Transverse colon (tissue), 4 donors: ENCODE measurements around the gene ATP6V1B1. TPM values are rescaled to one million over a fixed set of nuclear protein-coding genes. Genes with fewer than 3 reads are reported as not detected.

Experiments used
- DNase-seq: peaks from one replicate; pipeline ENCODE4 v3.0.0-alpha.2; 2019
- H3K27ac ChIP-seq, 4 donors: fragments of 200-600 bp; sonication (generic); 2 replicates each; pipeline ENCODE4 v1.5.1; 2016 to 2018; ENCODE audit warnings: inconsistent platforms in 4 of 4
- H3K27me3 ChIP-seq: fragments of 200-600 bp; sonication (generic); 2 replicates; pipeline ENCODE4 v1.5.1; 2017; ENCODE audit warnings: inconsistent platforms
- H3K36me3 ChIP-seq, 4 donors: fragments of 200-600 bp; sonication (generic); 2 replicates each; pipeline ENCODE4 v1.5.1; 2017 to 2019; ENCODE audit warnings: inconsistent platforms in 4 of 4
- H3K4me1 ChIP-seq, 4 donors: fragments of 200-600 bp; sonication (generic); 2 replicates each; pipeline ENCODE4 v1.5.1; 2017 to 2020; ENCODE audit warnings: inconsistent platforms in 4 of 4
- H3K4me3 ChIP-seq, 4 donors: fragments of 200-600 bp; sonication (generic); 1 replicate in 1 of 4; 2 replicates in 3 of 4; pipeline versions ENCODE4 v1.5.1 to v1.6.1; 2017 to 2019; ENCODE audit warnings: inconsistent platforms in 4 of 4
- H3K9me3 ChIP-seq, 2 donors: fragments of 200-600 bp; sonication (generic); 2 replicates each; pipeline ENCODE4 v1.5.1; 2017 to 2019; ENCODE audit warnings: inconsistent platforms in 2 of 2
- CTCF ChIP-seq, 5 experiments: fragments of 200-600 bp in 3 of 5; fragments of 450-650 bp in 2 of 5; sonication (generic) in 3 of 5; IDR thresholded peaks; 1 replicate in 2 of 5; 2 replicates in 3 of 5; pipeline ENCODE4 v1.5.1; 2016 to 2017; ENCODE audit warnings: antibody characterized with exemption in 5 of 5, inconsistent platforms in 3 of 5, mild to moderate bottlenecking in 2 of 5, moderate library complexity in 1 of 5
- EP300 ChIP-seq: sonication (generic); formaldehyde crosslinking; IDR thresholded peaks from one replicate; pipeline ENCODE4 v1.6.1; 2017; ENCODE audit warnings: antibody characterized with exemption, low read depth
- POLR2A ChIP-seq: fragments of 450-650 bp; IDR thresholded peaks from one replicate; pipeline ENCODE4 v1.6.1; 2016; ENCODE audit warnings: antibody characterized with exemption, mild to moderate bottlenecking, moderate library complexity
- POLR2AphosphoS5 ChIP-seq, 3 donors: sonication (generic); formaldehyde crosslinking; IDR thresholded peaks; one replicate each; pipeline ENCODE4 v1.6.1; 2016; ENCODE audit warnings: antibody characterized with exemption in 3 of 3
- WGBS, 2 donors: methylation state at CpG; one replicate each; pipeline ENCODE4 v1.1.5; 2018; ENCODE audit warnings: low coverage in 1 of 2; 5-methylcytosine and 5-hydroxymethylcytosine counted together
- in situ Hi-C, 4 donors: fragments of 200-750 bp; cut with MboI; loops; one replicate each; pipeline versions ENCODE4 v1.15.0 to v1.15.1; 2017; ENCODE audit warnings: low sequenced_read_pairs in 3 of 4, low pct_ligation_motif_present in 1 of 4, low pct_unique_long_range_greater_than_20kb in 1 of 4
- intact Hi-C: fragments of 100-400 bp; cut with DNase I; formaldehyde crosslinking; loops from one replicate; pipeline ENCODE4 v1.15.1; 2023; ENCODE audit warnings: low total_unique reads
- total RNA-seq, 4 donors: library from RNA; depleted of rRNA; stranded (reverse); fragments of >200 nt; gene quantifications; one replicate each; pipeline ENCODE4 v1.1.0, GENCODE V29; 2016

Gene ATP6V1B1
- total RNA-seq, 4 donors from 2014 or later: not detected

- H3K36me3 ChIP-seq: no peaks in the 10 kb centered on the region
- H3K4me3 ChIP-seq: no peak overlapping the region
- H3K9me3 ChIP-seq: no peaks in the 10 kb centered on the region
- H3K27me3 ChIP-seq: peaks cover 27% of the 10 kb centered on the region
- in situ Hi-C loops: loop anchor here (10.0 to 25.0 kb wide), 3 partner anchors 72 to 635 kb away; partner anchors contain the start of gene FAM136A (in 3 of the 4)
- peaks cover 0 to 7% (median 2%) of the 10 kb centered on the region in 4 donors for H3K4me1 ChIP-seq
- peak; percentile 56 for DNase-seq
- 32% methylated on average over 8 of the region's 8 CpGs; no CpG with 5 or more reads in 1 of the 2 donors for WGBS, 2 donors
- TF ChIP-seq EP300 (no peak), CTCF (IDR thresholded peaks at IDR 0.05) (peak; percentile 55 to 72 (median 69)), POLR2A (no peak)
- H3K27ac ChIP-seq: no peak overlapping the region
- intact Hi-C loops: no loop called here
Measured at GRCh38 chr2:70946832-70947442, 11.2 kb downstream of the ATP6V1B1 start.

DNA sequence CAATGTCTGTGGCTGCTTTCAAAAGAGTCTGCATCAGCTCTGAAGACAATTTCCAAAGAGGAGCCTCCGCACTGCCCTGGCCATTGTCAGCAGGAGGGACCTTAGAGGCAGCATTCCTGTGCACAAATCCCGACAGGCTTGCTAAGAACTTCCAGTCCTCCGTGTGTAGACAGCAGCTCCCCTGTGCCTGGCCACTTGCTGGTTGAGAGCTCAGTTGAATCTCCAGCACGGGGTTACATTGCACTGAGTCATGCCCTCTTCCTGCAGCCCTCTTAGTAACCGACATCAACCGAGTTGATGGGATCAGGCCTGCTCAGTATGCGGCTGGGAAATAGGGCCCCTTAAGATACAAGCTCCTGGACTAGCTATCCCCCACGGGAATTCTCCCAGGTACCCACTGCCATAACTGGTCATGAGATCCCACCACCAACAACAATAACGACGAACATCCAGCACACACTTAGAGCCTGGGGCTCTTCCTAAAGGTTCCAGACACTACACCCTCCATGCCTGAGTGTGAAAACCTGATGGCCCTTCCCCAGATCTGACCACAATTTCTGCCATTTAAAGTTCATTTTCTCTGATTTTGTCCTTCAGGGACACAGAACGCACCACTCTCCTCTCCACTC is 12.0 kb downstream of the ATP6V1B1 start:
- Histone ChIP-seq H3K27me3 (peaks cover 34% of the 10 kb centered on the region), H3K4me3 (peak overlapping the region in 1 of 4 donors; percentile 41), H3K36me3 (no peaks in the 10 kb centered on the region), H3K9me3 (no peaks in the 10 kb centered on the region), H3K27ac (no peak overlapping the region), H3K4me1 (peaks cover 0 to 7% (median 2%) of the 10 kb centered on the region in 4 donors)
- TF ChIP-seq POLR2A: no peak
- no peak for TF ChIP-seq EP300
- no peak for TF ChIP-seq POLR2AphosphoS5 (IDR thresholded peaks at IDR 0.05)
- no peak for TF ChIP-seq CTCF (IDR thresholded peaks at IDR 0.05)
- in situ Hi-C loops: loop anchor here (10.0 to 25.0 kb wide), 3 partner anchors 73 to 635 kb away; partner anchors contain the start of gene FAM136A (in 3 of the 4)
- DNase-seq: no peak
- intact Hi-C loops: no loop called here
- 45 to 63% methylated on average over 4 to 11 of the region's 11 CpGs for WGBS, 2 donors

DNA sequence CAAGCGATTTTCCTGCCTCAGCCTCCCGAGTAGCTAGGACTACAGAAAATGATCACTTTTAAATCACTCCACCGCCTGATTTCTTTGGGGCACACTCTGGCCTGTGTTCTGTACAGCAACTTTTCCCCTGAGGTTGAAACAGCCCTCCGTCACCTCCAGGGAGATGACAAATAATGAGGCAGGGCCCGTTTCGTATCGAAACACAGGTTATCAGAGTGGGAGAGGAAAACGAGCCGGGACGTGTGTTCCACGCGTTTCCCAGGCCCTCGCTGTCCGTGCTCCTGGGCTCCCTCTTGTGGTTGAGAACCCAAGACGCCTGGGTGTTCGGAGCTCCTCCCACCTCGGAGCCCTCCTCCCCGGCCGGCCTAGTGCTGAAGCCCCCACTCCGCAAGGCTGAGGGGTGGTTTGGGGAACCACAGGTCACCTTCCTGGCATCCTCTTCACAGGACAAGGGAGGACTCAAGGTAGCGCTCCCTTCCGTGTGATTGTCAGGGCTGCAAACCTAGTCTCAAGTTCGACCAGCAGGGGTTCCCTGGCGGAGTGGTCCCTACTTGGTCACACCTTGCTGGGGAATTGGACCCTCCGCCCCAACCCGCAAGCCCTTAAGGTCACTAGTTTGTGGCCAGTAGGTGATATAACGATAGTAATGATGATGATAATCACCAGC is 12.8 kb downstream of the ATP6V1B1 start:
- peaks cover 42% of the 10 kb centered on the region for H3K27me3 ChIP-seq
- 13 to 20% methylated on average over 1 to 23 of the region's 27 CpGs for WGBS, 2 donors
- intact Hi-C loops (no loop called here), in situ Hi-C loops (loop anchor here (10.0 to 25.0 kb wide), 3 partner anchors 74 to 636 kb away; partner anchors contain the start of gene FAM136A (in 3 of the 4))
- H3K36me3 ChIP-seq: no peaks in the 10 kb centered on the region
- peaks cover 0 to 7% (median 2%) of the 10 kb centered on the region in 4 donors for H3K4me1 ChIP-seq
- DNase-seq: peak; percentile 80
- peak overlapping the region in 2 of 4 donors; percentile 16 to 41 for H3K4me3 ChIP-seq
- H3K9me3 ChIP-seq: no peaks in the 10 kb centered on the region
- TF ChIP-seq EP300: no peak
- peak; percentile 70 to 86 (median 80) for TF ChIP-seq CTCF (IDR thresholded peaks at IDR 0.05)
- no peak overlapping the region for H3K27ac ChIP-seq

GRCh38 chr2:70949086-70949485 is 13.4 kb downstream of the ATP6V1B1 start:
- Histone ChIP-seq H3K4me1 (peaks cover 0 to 7% (median 2%) of the 10 kb centered on the region in 4 donors), H3K27ac (no peak overlapping the region), H3K27me3 (peaks cover 48% of the 10 kb centered on the region), H3K4me3 (no peak overlapping the region), H3K9me3 (no peaks in the 10 kb centered on the region), H3K36me3 (no peaks in the 10 kb centered on the region)
- intact Hi-C loops (no loop called here), in situ Hi-C loops (loop anchor here (10.0 to 25.0 kb wide), 3 partner anchors 74 to 637 kb away; partner anchors contain the start of gene FAM136A (in 3 of the 4))
- no peak for TF ChIP-seq CTCF (IDR thresholded peaks at IDR 0.05)
- TF ChIP-seq EP300: no peak
- no peak for TF ChIP-seq POLR2A
- no peak for TF ChIP-seq POLR2AphosphoS5 (IDR thresholded peaks at IDR 0.05)
- no peak for DNase-seq
- 82 to 85% methylated on average over 9 to 11 of the region's 11 CpGs for WGBS, 2 donors
